K562 (cell line): ENCODE data around the gene OR7D2. TPM values are rescaled to one million over a fixed set of nuclear protein-coding genes. Genes with fewer than 3 reads are reported as not detected.
A peak's percentile ranks its signal among the peaks of the same experiment; 100 is the strongest.

ENCODE experiments used
- ATAC-seq: fragments of 200-7000 bp; cut with Tn5 transposase; 3 replicates; pipeline ENCODE4 v1.9.1; 2020; ENCODE audit warnings: moderate library complexity
- BruUV-seq: library from RNA; stranded (reverse); fragments of 400-500 nt; replicated peaks from 2 replicates; lab custom pipeline; 2021; lab: Mats Ljungman, UMichigan
- CTCF ChIA-PET: fragments of 300-600 bp; formaldehyde crosslinking; extraction: SDS; loops from one replicate; lab custom pipeline; 2021; ENCODE audit warnings: low intra/inter-chr PET ratio; lab: Yijun Ruan, JAX
- POLR2A ChIA-PET: fragments of 300-600, 350-650 bp; sonication (Branson Sonifier 250); formaldehyde crosslinking; extraction: SDS; loops from one replicate; lab custom pipeline; 2021; ENCODE audit warnings: antibody characterized with exemption, inconsistent platforms; lab: Yijun Ruan, JAX
- DNase-seq, 4 experiments: peaks; one replicate each; pipeline versions ENCODE4 v3.0.0 to v3.0.0-alpha.2; 2011 to 2018; ENCODE audit warnings: low spot score in 3 of 4, mixed read lengths in 3 of 4; ENCODE audit errors: extremely low read depth in 1 of 4
- FAIRE-seq: peaks from 2 replicates; lab custom pipeline; 2011; peaks lifted over from hg19 to GRCh38; lab: Jason Lieb, UNC
- H2AFZ ChIP-seq: 2 replicates; pipeline ENCODE4 v1.6.0; 2011; ENCODE audit warnings: low read depth, low read length, control low read depth, inconsistent platforms
- H3K27ac ChIP-seq: fragments of 200-600 bp; 3 replicates; pipeline ENCODE4 v1.8.0; 2011; ENCODE audit warnings: low read depth, mild to moderate bottlenecking, control low read depth, inconsistent platforms, low read length, moderate library complexity, mixed read lengths; ENCODE audit errors: extremely low read depth
- H3K27me3 ChIP-seq, 2 experiments: fragments of 300-600 bp in 1 of 2; 2 replicates in 1 of 2; 3 replicates in 1 of 2; pipeline versions ENCODE4 v1.6.0 to v1.8.0; 2011; ENCODE audit warnings: inconsistent platforms in 2 of 2, low read length in 2 of 2, mild to moderate bottlenecking in 1 of 2, mixed read lengths in 1 of 2, moderate library complexity in 1 of 2; ENCODE audit not compliant: control insufficient read depth in 2 of 2, insufficient read depth in 2 of 2
- H3K36me3 ChIP-seq: fragments of 300-600 bp; 3 replicates; pipeline ENCODE4 v1.8.0; 2011; ENCODE audit warnings: mild to moderate bottlenecking, low read length, inconsistent platforms; ENCODE audit not compliant: control insufficient read depth, insufficient read depth
- H3K4me1 ChIP-seq, 2 experiments: fragments of 200-600 bp in 1 of 2; replicated peaks in 1 of 2; 2 replicates in 1 of 2; 3 replicates in 1 of 2; pipeline versions ENCODE4 v1.5.1 to v1.8.0; 2011; ENCODE audit warnings: inconsistent platforms in 2 of 2, low read length in 2 of 2, mild to moderate bottlenecking in 1 of 2, mixed read lengths in 1 of 2, moderate library complexity in 1 of 2; ENCODE audit not compliant: control insufficient read depth in 2 of 2, insufficient read depth in 2 of 2
- H3K4me2 ChIP-seq: 2 replicates; pipeline ENCODE4 v1.6.1; 2011; ENCODE audit warnings: low read length, control low read depth, inconsistent platforms, mixed read lengths; ENCODE audit not compliant: insufficient read depth
- H3K4me3 ChIP-seq: fragments of 200-600 bp; sonication (generic), shearing (Covaris generic); 2 replicates; pipeline ENCODE4 v1.5.1; 2016; ENCODE audit warnings: control low read depth, inconsistent platforms
- H3K79me2 ChIP-seq: fragments of 200-600 bp; 3 replicates; pipeline ENCODE4 v1.8.0; 2011; ENCODE audit warnings: low read length, inconsistent platforms; ENCODE audit not compliant: control insufficient read depth, insufficient read depth
- H3K9ac ChIP-seq, 2 experiments: 2 replicates each; pipeline versions ENCODE4 v1.6.0 to v1.6.1; 2011; ENCODE audit warnings: low read depth in 2 of 2, low read length in 2 of 2, control low read depth in 1 of 2, inconsistent platforms in 1 of 2, mild to moderate bottlenecking in 1 of 2, mixed read lengths in 1 of 2; ENCODE audit not compliant: insufficient read depth in 1 of 2
- H3K9me1 ChIP-seq: one replicate; pipeline ENCODE4 v1.6.0; 2011; ENCODE audit warnings: inconsistent platforms, mild to moderate bottlenecking, low read length, moderate library complexity; ENCODE audit not compliant: control insufficient read depth, insufficient read depth
- H3K9me3 ChIP-seq: replicated peaks from 2 replicates; pipeline ENCODE4 v1.5.1; 2011; ENCODE audit warnings: low read depth, low read length, inconsistent platforms; ENCODE audit not compliant: control insufficient read depth, insufficient read depth
- H4K20me1 ChIP-seq: replicated peaks from 2 replicates; pipeline ENCODE4 v1.6.1; 2011; ENCODE audit warnings: low read length, inconsistent platforms, mixed read lengths; ENCODE audit not compliant: control insufficient read depth, insufficient read depth
- CBX1 ChIP-seq: sonication (generic); IDR thresholded peaks from 2 replicates; pipeline ENCODE4 v1.6.1; 2016; ENCODE audit warnings: antibody characterized with exemption, low read depth, mild to moderate bottlenecking
- CBX3 ChIP-seq, 2 experiments: IDR thresholded peaks; 1 replicate in 1 of 2; 2 replicates in 1 of 2; pipeline ENCODE4 v1.6.1; 2012; ENCODE audit warnings: inconsistent platforms in 2 of 2, low read length in 2 of 2, borderline replicate concordance in 1 of 2, control low read depth in 1 of 2
- CBX5 ChIP-seq: IDR thresholded peaks from 2 replicates; pipeline ENCODE4 v1.6.1; 2014; ENCODE audit warnings: low read depth, borderline replicate concordance
- E4F1 ChIP-seq: fragments of 250-450 bp; sonication (Bioruptor Pico); IDR thresholded peaks from 2 replicates; pipeline ENCODE4 v1.5.0; 2021; ENCODE audit warnings: mild to moderate bottlenecking, borderline replicate concordance
- EGR1 ChIP-seq: fragments of 450-650 bp; conservative IDR thresholded peaks from 2 replicates; pipeline ENCODE4 v1.6.1; 2017; ENCODE audit warnings: mild to moderate bottlenecking
- FOXA3 ChIP-seq, 2 experiments: fragments of 450-650 bp in 1 of 2; sonication (generic) in 1 of 2; formaldehyde crosslinking; IDR thresholded peaks in 1 of 2; conservative IDR thresholded peaks in 1 of 2; 2 replicates each; pipeline versions ENCODE4 v1.4.0 to v1.8.0; 2020 to 2022; ENCODE audit warnings: mild to moderate bottlenecking in 2 of 2, missing genetic modification reagents in 1 of 2
- GATAD2B ChIP-seq: fragments of 450-650 bp; IDR thresholded peaks from 2 replicates; pipeline ENCODE4 v1.6.1; 2017; ENCODE audit warnings: mild to moderate bottlenecking, borderline replicate concordance
- HDAC1 ChIP-seq, 2 experiments: fragments of 450-650 bp; IDR thresholded peaks; 2 replicates each; pipeline ENCODE4 v1.6.1; 2016 to 2017; ENCODE audit warnings: inconsistent platforms in 1 of 2, mild to moderate bottlenecking in 1 of 2, moderate library complexity in 1 of 2
- KLF13 ChIP-seq: fragments of 450-650 bp; IDR thresholded peaks from 2 replicates; pipeline ENCODE4 v1.6.1; 2016; ENCODE audit warnings: missing genetic modification characterization, low read depth, mild to moderate bottlenecking, missing compliant biosample characterization, moderate library complexity, borderline replicate concordance
- NFATC3 ChIP-seq: fragments of 450-650 bp; IDR thresholded peaks from 2 replicates; pipeline ENCODE4 v1.6.1; 2017; ENCODE audit warnings: mild to moderate bottlenecking
- PHTF2 ChIP-seq: fragments of 250-450 bp; sonication (Bioruptor Pico); IDR thresholded peaks from 2 replicates; pipeline ENCODE4 v1.5.0; 2021; ENCODE audit warnings: mild to moderate bottlenecking
- PKNOX1 ChIP-seq: fragments of 450-650 bp; IDR thresholded peaks from 2 replicates; pipeline ENCODE4 v1.6.1; 2016
- THAP7 ChIP-seq: fragments of 250-450 bp; sonication (Bioruptor Pico); IDR thresholded peaks from 2 replicates; pipeline ENCODE4 v1.5.0; 2021
- TRIM24 ChIP-seq, 2 experiments: fragments of 450-650 bp; IDR thresholded peaks; 2 replicates each; pipeline ENCODE4 v1.6.1; 2016
- TRIM28 ChIP-seq: fragments of 450-650 bp; IDR thresholded peaks from 2 replicates; pipeline ENCODE4 v1.6.1; 2017
- ZBTB17 ChIP-seq: fragments of 450-650 bp; formaldehyde crosslinking; IDR thresholded peaks from 2 replicates; pipeline ENCODE4 v1.4.0; 2020; ENCODE audit warnings: mild to moderate bottlenecking
- ZFP1 ChIP-seq: fragments of 450-650 bp; formaldehyde crosslinking; IDR thresholded peaks from 2 replicates; pipeline ENCODE4 v1.4.0; 2020; ENCODE audit warnings: mild to moderate bottlenecking, mixed read lengths
- ZNF224 ChIP-seq: sonication (generic); formaldehyde crosslinking; IDR thresholded peaks from 2 replicates; pipeline ENCODE4 v1.8.0; 2022; ENCODE audit warnings: mild to moderate bottlenecking, missing genetic modification reagents
- WGBS: fragments of 100-300 bp; shearing (Covaris generic); methylation state at CpG from one replicate; pipeline ENCODE4 v1.1.6; 2016; ENCODE audit warnings: low coverage, mixed read lengths; ENCODE audit not compliant: insufficient coverage; ENCODE audit errors: missing lambda C conversion rate; 5-methylcytosine and 5-hydroxymethylcytosine counted together
- in situ Hi-C: fragments of 300-500 bp; cut with MboI; formaldehyde crosslinking; loops from 4 replicates; pipeline ENCODE4 v1.15.0; 2018; ENCODE audit warnings: inconsistent platforms, mixed read lengths
- intact Hi-C: fragments of 100-400 bp; cut with micrococcal nuclease; formaldehyde crosslinking; loops from 2 replicates; pipeline ENCODE4 v1.14.2; 2022
- polyA plus RNA-seq, 8 experiments: library from polyadenylated mRNA; depleted of rRNA in 4 of 8; stranded (reverse) in 5 of 8; unstranded in 3 of 8; fragments of >200 nt; fragmentation: Nextera tagmentation in 2 of 8; fragmentation: Illumina TruSeq in 1 of 8; extraction: Ambion mirVana in 2 of 8; extraction: Trizol in 1 of 8; gene quantifications; 2 replicates each; pipeline versions ENCODE4 v1.2.1 to v1.2.3, GENCODE V29; 2011 to 2014; ENCODE audit warnings: inconsistent platforms in 1 of 8, missing spikeins in 1 of 8
- total RNA-seq, 7 experiments: library from RNA; depleted of rRNA in 6 of 7; stranded (reverse); fragments of >200 nt in 6 of 7; fragmentation: Illumina TruSeq in 2 of 7; extraction: Trizol in 2 of 7; gene quantifications; 2 replicates each; pipeline versions ENCODE4 v1.2.1 to v1.2.3, GENCODE V29; 2011 to 2021; ENCODE audit warnings: low replicate concordance in 1 of 7

The OR7D2 gene
- total and polyA plus RNA-seq, 9 of the 15 experiments (the other 6 are each of a cell fraction or from before 2014, with no cell fraction given) = 0.05 to 0.75 (median 0.45) TPM

- WGBS = 94% methylated on average over 5 of the region's 5 CpGs
- no peak overlapping the region for H3K27ac ChIP-seq
- peaks cover 18% of the 10 kb centered on the region for H3K9me3 ChIP-seq
- POLR2A ChIA-PET = interaction anchor here (0.5 kb wide), 1 partner anchor 15 kb away, joined by 3 read pairs; no protein-coding TSS in a partner anchor
- H2AFZ ChIP-seq = no peak overlapping the region
- no peak overlapping the region for H3K4me2 ChIP-seq
- ATAC-seq (no peak), FAIRE-seq (no peak), DNase-seq (no peak)
- in situ Hi-C loops (no loop called here), intact Hi-C loops (loop anchor here (5.0 kb wide), 1 partner anchor 162 kb away; the partner anchor contains the start of gene ZNF699)
- H3K36me3 ChIP-seq = peaks cover 57% of the 10 kb centered on the region
- H3K4me1 ChIP-seq = 0 out of 5 replicates have a peak, but pooled peaks cover 0 to 5% of the 10 kb centered on the region in 2 experiments
- no peak overlapping the region for H3K4me3 ChIP-seq
- peaks cover 97% of the 10 kb centered on the region for H3K79me2 ChIP-seq
- H4K20me1 ChIP-seq = no peaks in the 10 kb centered on the region
- H3K9me1 ChIP-seq = no peaks in the 10 kb centered on the region
- CTCF ChIA-PET = no interaction called here
- H3K9ac ChIP-seq = no peak overlapping the region
- BruUV-seq = no TSS peak
- no peaks in the 10 kb centered on the region for H3K27me3 ChIP-seq
- TF ChIP-seq CBX5 (peak; percentile 84), NFATC3 (no peak), TRIM28 (peak; percentile 97), PHTF2 (CRISPR knock-in tag) (no peak), TRIM24 (IDR thresholded peaks at IDR 0.05) (peak; percentile 39 to 78; a peak in 2 of 4 replicates), PKNOX1 (peak; percentile 30; the same call in 1 of the 2 replicates), KLF13 (tag) (no peak), GATAD2B (no peak), EGR1 (no peak), CBX1 (peak; percentile 90), FOXA3 (CRISPR knock-in tag; conservative IDR thresholded peaks at IDR 0.05 in 1 of 2, IDR thresholded peaks at IDR 0.05 in 1 of 2) (peak; percentile 52 to 62; a peak in 1 of 4 replicates), THAP7 (no peak), CBX3 (IDR thresholded peaks at IDR 0.05; ENCODE audit: borderline replicate concordance in 1 of 2, low read length in 2 of 2) (peak in 1 of 2 experiments; percentile 89; a peak in 2 of 3 replicates), E4F1 (CRISPR knock-in tag) (no peak), ZNF224 (no peak), HDAC1 (IDR thresholded peaks at IDR 0.05) (peak in 1 of 2 experiments; percentile 12; a peak in 1 of 4 replicates), ZFP1 (CRISPR knock-in tag) (0 out of 2 replicates have a peak, but pooled peaks have one; percentile 31), ZBTB17 (CRISPR knock-in tag) (no peak)
Observed at GRCh38 chr19:9144920-9145319, 33.9 kb upstream of the OR7D2 start.
